GM06990 (cell line): ENCODE data around the gene FBXO31.
"Not testable (repeated sequence)": the region's sequence is repeated elsewhere in the genome, so short reads cannot be mapped to it uniquely, and the experiment has no call there.

Experiments used
- DNase-seq: peaks from one replicate; pipeline ENCODE4 v3.0.0-alpha.2; 2011; ENCODE audit not compliant: insufficient read length; ENCODE audit errors: extremely low read depth
- H3K27me3 ChIP-seq: replicated peaks from 2 replicates; pipeline ENCODE4 v1.6.0; 2011; ENCODE audit warnings: low read length; ENCODE audit not compliant: control insufficient read depth, insufficient read depth
- H3K36me3 ChIP-seq: 2 replicates; pipeline ENCODE4 v1.5.1; 2011; ENCODE audit warnings: low read length; ENCODE audit not compliant: control insufficient read depth, insufficient read depth
- H3K4me3 ChIP-seq: replicated peaks from 2 replicates; pipeline ENCODE4 v1.5.1; 2011; ENCODE audit warnings: low read depth, mild to moderate bottlenecking, control low read depth, low read length
- TF ChIP-seq, protein P1 (sequence below): IDR thresholded peaks from 2 replicates; pipeline ENCODE4 v1.5.1; 2011; ENCODE audit warnings: low read length, control low read depth, mild to moderate bottlenecking, inconsistent platforms; ENCODE audit not compliant: insufficient read depth, poor library complexity, severe bottlenecking

FBXO31 gene

GRCh38 chr16:87342978-87343752 is 40.4 kb downstream of the FBXO31 start:
- TF ChIP-seq, protein P1, sequence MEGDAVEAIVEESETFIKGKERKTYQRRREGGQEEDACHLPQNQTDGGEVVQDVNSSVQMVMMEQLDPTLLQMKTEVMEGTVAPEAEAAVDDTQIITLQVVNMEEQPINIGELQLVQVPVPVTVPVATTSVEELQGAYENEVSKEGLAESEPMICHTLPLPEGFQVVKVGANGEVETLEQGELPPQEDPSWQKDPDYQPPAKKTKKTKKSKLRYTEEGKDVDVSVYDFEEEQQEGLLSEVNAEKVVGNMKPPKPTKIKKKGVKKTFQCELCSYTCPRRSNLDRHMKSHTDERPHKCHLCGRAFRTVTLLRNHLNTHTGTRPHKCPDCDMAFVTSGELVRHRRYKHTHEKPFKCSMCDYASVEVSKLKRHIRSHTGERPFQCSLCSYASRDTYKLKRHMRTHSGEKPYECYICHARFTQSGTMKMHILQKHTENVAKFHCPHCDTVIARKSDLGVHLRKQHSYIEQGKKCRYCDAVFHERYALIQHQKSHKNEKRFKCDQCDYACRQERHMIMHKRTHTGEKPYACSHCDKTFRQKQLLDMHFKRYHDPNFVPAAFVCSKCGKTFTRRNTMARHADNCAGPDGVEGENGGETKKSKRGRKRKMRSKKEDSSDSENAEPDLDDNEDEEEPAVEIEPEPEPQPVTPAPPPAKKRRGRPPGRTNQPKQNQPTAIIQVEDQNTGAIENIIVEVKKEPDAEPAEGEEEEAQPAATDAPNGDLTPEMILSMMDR, result no peak
- Histone ChIP-seq H3K4me3 (no peak overlapping the region), H3K27me3 (no peaks in the 10 kb centered on the region), H3K36me3 (peaks cover 23% of the 10 kb centered on the region)
- no peak for DNase-seq

DNA sequence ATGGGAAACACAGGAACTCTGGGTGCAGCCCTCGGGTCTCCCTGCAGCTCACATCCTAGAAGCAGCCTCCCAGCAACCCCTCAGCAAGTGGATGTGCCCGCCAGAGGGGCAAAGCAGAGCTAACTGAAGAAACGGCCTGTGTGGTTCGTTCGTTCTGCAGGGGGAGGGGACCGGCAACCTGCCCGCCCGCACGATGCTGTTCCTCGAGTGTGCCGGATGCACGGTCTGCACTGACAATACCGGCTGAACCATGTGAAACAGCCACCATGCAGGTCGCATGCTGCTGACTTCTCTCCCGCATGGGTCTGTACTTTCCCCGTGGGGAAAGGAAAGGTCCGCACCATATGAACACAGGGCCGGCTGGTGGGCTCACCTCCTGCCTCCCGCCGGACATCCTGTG is 41.1 kb downstream of the FBXO31 start:
- H3K27me3 ChIP-seq, result no peaks in the 10 kb centered on the region
- no peak for DNase-seq
- H3K4me3 ChIP-seq, result no peak overlapping the region
- TF ChIP-seq, protein P1, result no peak
- peaks cover 23% of the 10 kb centered on the region for H3K36me3 ChIP-seq

DNA sequence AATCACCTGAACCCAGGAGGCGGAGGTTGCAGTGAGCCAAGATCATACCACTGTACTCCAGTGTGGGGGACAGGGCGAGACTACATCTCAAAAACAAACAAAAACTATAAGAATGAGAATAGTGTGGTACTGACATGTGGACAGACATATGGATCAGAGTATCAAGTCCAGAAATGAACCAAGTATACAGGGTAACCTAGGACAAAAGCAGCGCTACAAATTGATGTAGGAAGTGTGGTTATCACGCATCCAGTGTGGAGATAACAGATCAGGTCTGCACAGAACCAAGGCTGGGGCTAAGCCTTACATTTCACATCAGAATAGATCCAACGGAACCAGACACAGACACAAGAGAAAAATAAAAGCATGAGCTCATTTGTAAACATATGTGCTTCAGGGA is 43.4 kb downstream of the FBXO31 start:
- peaks cover 21% of the 10 kb centered on the region for H3K36me3 ChIP-seq
- DNase-seq, result no peak
- H3K4me3 ChIP-seq, result no peak overlapping the region
- H3K27me3 ChIP-seq, result no peaks in the 10 kb centered on the region
- TF ChIP-seq, protein P1, result no peak

DNA sequence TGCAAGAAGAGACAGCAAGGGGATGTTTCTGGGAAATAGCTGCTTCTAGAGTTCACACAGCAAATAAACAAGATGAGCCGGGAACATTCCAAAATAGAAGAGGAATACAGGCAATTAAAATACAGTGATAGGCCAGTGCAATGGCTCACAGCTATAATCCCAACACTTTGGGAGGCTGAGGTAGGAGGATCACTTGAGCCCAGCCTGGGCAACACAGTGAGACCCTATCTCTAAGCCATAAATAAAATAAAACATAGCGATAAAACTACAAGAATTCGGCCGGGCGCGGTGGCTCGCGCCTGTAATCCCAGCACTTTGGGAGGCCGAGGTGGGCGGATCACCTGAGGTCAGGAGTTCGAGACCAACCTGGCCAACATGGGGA is 43.9 kb downstream of the FBXO31 start:
- H3K36me3 ChIP-seq, result peaks cover 23% of the 10 kb centered on the region
- not testable (repeated sequence) for H3K27me3 ChIP-seq, H3K4me3 ChIP-seq, DNase-seq

- no peak overlapping the region for H3K4me3 ChIP-seq
- peaks cover 28% of the 10 kb centered on the region for H3K36me3 ChIP-seq
- no peaks in the 10 kb centered on the region for H3K27me3 ChIP-seq
- no peak for DNase-seq
- TF ChIP-seq, protein P1, result no peak
These were observed 44.4 kb downstream of the FBXO31 start for GRCh38 chr16:87339086-87339723.

DNA sequence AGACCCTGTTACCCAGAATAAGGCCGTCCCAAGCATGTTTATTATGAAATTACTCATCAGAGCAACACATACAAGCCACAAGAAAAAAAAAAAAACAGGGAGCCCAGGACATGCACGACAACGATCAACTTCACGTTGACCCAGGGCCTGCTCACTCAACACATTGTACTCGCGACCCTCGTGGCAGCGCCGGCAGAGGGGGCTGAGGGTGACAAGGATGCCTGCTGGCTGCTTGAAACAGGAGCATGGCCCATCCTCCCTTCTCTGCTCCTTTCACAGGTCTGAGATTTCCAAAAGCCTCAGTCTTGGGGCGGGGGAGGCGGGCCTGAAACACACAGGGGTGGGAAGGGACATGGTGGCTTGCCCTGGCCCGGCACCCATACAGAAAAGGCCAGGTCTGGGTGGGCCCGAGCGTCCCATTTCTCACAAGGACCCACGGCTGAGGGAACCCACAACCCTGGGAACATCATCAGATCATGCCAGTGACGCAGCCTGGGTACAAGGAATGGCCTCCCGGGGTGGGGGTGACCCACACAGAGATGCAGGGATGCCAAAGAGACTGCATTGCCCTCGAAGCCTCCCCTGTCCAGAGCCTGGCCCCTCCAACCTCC is 45.3 kb downstream of the FBXO31 start:
- Histone ChIP-seq H3K36me3 (peaks cover 28% of the 10 kb centered on the region), H3K4me3 (no peak overlapping the region), H3K27me3 (no peaks in the 10 kb centered on the region)
- DNase-seq, result no peak
- TF ChIP-seq, protein P1, result no peak
